Fibroblast of lung (primary cell): Measurements from ENCODE around the gene E2F1. TPM values are rescaled to one million over a fixed set of nuclear protein-coding genes. Genes with fewer than 3 reads are reported as not detected.
A peak's percentile ranks its signal among the peaks of the same experiment; 100 is the strongest.

ENCODE experiments used
- DNase-seq, 2 donors: peaks; one replicate each; pipeline versions ENCODE4 v3.0.0 to v3.0.0-alpha.2; 2010; ENCODE audit warnings: low read depth in 2 of 2
- H2AFZ ChIP-seq: 2 replicates; pipeline ENCODE4 v1.5.1; 2012; ENCODE audit warnings: low read length, control low read depth, inconsistent platforms
- H3K27ac ChIP-seq: 2 replicates; pipeline ENCODE4 v1.5.1; 2011; ENCODE audit warnings: low read length, control low read depth; ENCODE audit not compliant: insufficient read depth
- H3K27me3 ChIP-seq: 2 replicates; pipeline ENCODE4 v1.5.1; 2011; ENCODE audit warnings: mild to moderate bottlenecking, low read length; ENCODE audit not compliant: control insufficient read depth, insufficient read depth
- H3K36me3 ChIP-seq: 2 replicates; pipeline ENCODE4 v1.5.1; 2011; ENCODE audit warnings: low read length; ENCODE audit not compliant: control insufficient read depth, insufficient read depth
- H3K4me1 ChIP-seq: 2 replicates; pipeline ENCODE4 v1.5.1; 2011; ENCODE audit warnings: low read length; ENCODE audit not compliant: control insufficient read depth, insufficient read depth; ENCODE audit errors: extremely low read depth
- H3K4me2 ChIP-seq: 2 replicates; pipeline ENCODE4 v1.5.1; 2011; ENCODE audit warnings: low read length, control low read depth; ENCODE audit not compliant: insufficient read depth; ENCODE audit errors: extremely low read depth
- H3K4me3 ChIP-seq, 4 experiments: fragments of 200-600 bp in 1 of 4; sonication (generic) in 1 of 4; replicated peaks in 1 of 4; 2 replicates each; pipeline ENCODE4 v1.5.1; 2011 to 2016; ENCODE audit warnings: low read length in 4 of 4, low read depth in 3 of 4, mild to moderate bottlenecking in 3 of 4, control low read depth in 2 of 4, inconsistent platforms in 1 of 4, mixed read lengths in 1 of 4; ENCODE audit not compliant: insufficient read depth in 1 of 4; ENCODE audit errors: control extremely low read depth in 1 of 4
- H3K79me2 ChIP-seq: 2 replicates; pipeline ENCODE4 v1.5.1; 2012; ENCODE audit warnings: mild to moderate bottlenecking, low read length, inconsistent platforms; ENCODE audit not compliant: control insufficient read depth, insufficient read depth
- H3K9ac ChIP-seq: 2 replicates; pipeline ENCODE4 v1.5.1; 2011; ENCODE audit warnings: mild to moderate bottlenecking, low read length, control low read depth; ENCODE audit not compliant: insufficient read depth
- H3K9me3 ChIP-seq: 2 replicates; pipeline ENCODE4 v1.5.1; 2012; ENCODE audit warnings: low read depth, low read length; ENCODE audit not compliant: control insufficient read depth, insufficient read depth
- H4K20me1 ChIP-seq: 2 replicates; pipeline ENCODE4 v1.5.1; 2011; ENCODE audit warnings: low read length; ENCODE audit not compliant: control insufficient read depth, insufficient read depth; ENCODE audit errors: extremely low read depth
- EZH2 ChIP-seq: IDR thresholded peaks from 2 replicates; pipeline ENCODE4 v1.5.1; 2012; ENCODE audit warnings: low read length, control low read depth, mild to moderate bottlenecking; ENCODE audit errors: missing control alignments
- polyA plus RNA-seq, 2 donors: library from polyadenylated mRNA; depleted of rRNA in 1 of 2; stranded (reverse) in 1 of 2; unstranded in 1 of 2; fragments of >200 nt; gene quantifications; 2 replicates each; pipeline ENCODE4 v1.2.1, GENCODE V29; 2011 to 2012; ENCODE audit warnings: missing spikeins in 1 of 2
- total RNA-seq: library from RNA; depleted of rRNA; stranded (reverse); fragments of >200 nt; gene quantifications from 2 replicates; pipeline ENCODE4 v1.2.1, GENCODE V29; 2014
- TF ChIP-seq, protein P1 (sequence below), 2 donors: IDR thresholded peaks in 1 of 2; conservative IDR thresholded peaks in 1 of 2; 1 replicate in 1 of 2; 2 replicates in 1 of 2; pipeline ENCODE4 v1.5.1; 2011 to 2012; ENCODE audit warnings: low read length in 2 of 2, control low read depth in 1 of 2, inconsistent platforms in 1 of 2, low read depth in 1 of 2, mild to moderate bottlenecking in 1 of 2

Gene E2F1
- total and polyA plus RNA-seq, 2 donors (not counting 1 experiment from before 2014, with no cell fraction given): 2.1 to 3.5 TPM

- Histone ChIP-seq H3K9ac (peak within 1 kb of the TSS; percentile 81), H2AFZ (peak within 1 kb of the TSS; percentile 73), H3K79me2 (no peaks in the 10 kb centered on the region), H3K4me2 (peak within 1 kb of the TSS; percentile 91), H3K27ac (peak within 1 kb of the TSS; percentile 89), H3K9me3 (no peaks in the 10 kb centered on the region), H3K36me3 (peaks cover 2% of the 10 kb centered on the region), H4K20me1 (no peaks in the 10 kb centered on the region), H3K4me3 (peak within 1 kb of the TSS; percentile 62 to 92 (median 76)), H3K27me3 (no peaks in the 10 kb centered on the region), H3K4me1 (peaks cover 14% of the 10 kb centered on the region)
- DNase-seq: no peak
- TF ChIP-seq, protein P1, sequence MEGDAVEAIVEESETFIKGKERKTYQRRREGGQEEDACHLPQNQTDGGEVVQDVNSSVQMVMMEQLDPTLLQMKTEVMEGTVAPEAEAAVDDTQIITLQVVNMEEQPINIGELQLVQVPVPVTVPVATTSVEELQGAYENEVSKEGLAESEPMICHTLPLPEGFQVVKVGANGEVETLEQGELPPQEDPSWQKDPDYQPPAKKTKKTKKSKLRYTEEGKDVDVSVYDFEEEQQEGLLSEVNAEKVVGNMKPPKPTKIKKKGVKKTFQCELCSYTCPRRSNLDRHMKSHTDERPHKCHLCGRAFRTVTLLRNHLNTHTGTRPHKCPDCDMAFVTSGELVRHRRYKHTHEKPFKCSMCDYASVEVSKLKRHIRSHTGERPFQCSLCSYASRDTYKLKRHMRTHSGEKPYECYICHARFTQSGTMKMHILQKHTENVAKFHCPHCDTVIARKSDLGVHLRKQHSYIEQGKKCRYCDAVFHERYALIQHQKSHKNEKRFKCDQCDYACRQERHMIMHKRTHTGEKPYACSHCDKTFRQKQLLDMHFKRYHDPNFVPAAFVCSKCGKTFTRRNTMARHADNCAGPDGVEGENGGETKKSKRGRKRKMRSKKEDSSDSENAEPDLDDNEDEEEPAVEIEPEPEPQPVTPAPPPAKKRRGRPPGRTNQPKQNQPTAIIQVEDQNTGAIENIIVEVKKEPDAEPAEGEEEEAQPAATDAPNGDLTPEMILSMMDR (conservative IDR thresholded peaks at IDR 0.05 in 1 of 2, IDR thresholded peaks at IDR 0.05 in 1 of 2; ENCODE audit: low read depth in 1 of 2, low read length in 2 of 2): no peak
- no peak for TF ChIP-seq EZH2
These were observed 24.0 kb downstream of the E2F1 start, which contains the start of gene C20orf144 for GRCh38 chr20:33662172-33662571. Gene C20orf144, plus strand, starts transcription at chr20:33662327. Its CDS starts 19 bp downstream, at chr20:33662346.

DNA sequence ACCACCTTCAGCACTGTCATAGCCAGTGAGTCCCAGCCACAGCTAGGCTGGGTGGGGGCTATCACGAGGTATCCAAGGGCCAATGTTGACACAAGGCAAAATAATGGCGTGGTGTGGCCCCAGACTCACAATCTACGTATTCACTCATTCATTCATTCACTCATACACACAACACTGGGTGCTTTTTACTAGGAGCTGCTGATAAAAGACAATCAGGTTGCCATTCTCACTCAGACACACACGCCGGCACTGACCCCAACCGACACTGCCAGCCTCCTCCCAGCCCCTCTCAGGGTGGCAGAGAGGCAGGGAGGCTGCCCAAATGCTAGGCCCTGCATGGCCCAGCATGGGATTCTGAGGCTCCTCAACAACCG, 25.5 kb downstream of the E2F1 start:
- H4K20me1 ChIP-seq: no peaks in the 10 kb centered on the region
- H3K4me2 ChIP-seq: no peak overlapping the region
- DNase-seq: no peak
- H2AFZ ChIP-seq: no peak overlapping the region
- H3K79me2 ChIP-seq: no peaks in the 10 kb centered on the region
- no peak overlapping the region for H3K9ac ChIP-seq
- H3K4me1 ChIP-seq: peaks cover 10% of the 10 kb centered on the region
- H3K27me3 ChIP-seq: no peaks in the 10 kb centered on the region
- no peak overlapping the region for H3K4me3 ChIP-seq
- TF ChIP-seq, protein P1 (conservative IDR thresholded peaks at IDR 0.05 in 1 of 2, IDR thresholded peaks at IDR 0.05 in 1 of 2; ENCODE audit: low read depth in 1 of 2, low read length in 2 of 2): no peak
- TF ChIP-seq EZH2: no peak
- no peaks in the 10 kb centered on the region for H3K9me3 ChIP-seq
- peaks cover 4% of the 10 kb centered on the region for H3K36me3 ChIP-seq
- no peak overlapping the region for H3K27ac ChIP-seq

- Histone ChIP-seq H3K27me3 (no peaks in the 10 kb centered on the region), H3K4me3 (no peak overlapping the region), H3K4me1 (peaks cover 10% of the 10 kb centered on the region), H3K79me2 (no peaks in the 10 kb centered on the region), H3K36me3 (peaks cover 4% of the 10 kb centered on the region), H3K9me3 (no peaks in the 10 kb centered on the region), H3K4me2 (no peak overlapping the region), H3K27ac (no peak overlapping the region), H4K20me1 (no peaks in the 10 kb centered on the region), H3K9ac (no peak overlapping the region), H2AFZ (no peak overlapping the region)
- no peak for DNase-seq
- TF ChIP-seq, protein P1 (conservative IDR thresholded peaks at IDR 0.05 in 1 of 2, IDR thresholded peaks at IDR 0.05 in 1 of 2; ENCODE audit: low read depth in 1 of 2, low read length in 2 of 2): no peak
- TF ChIP-seq EZH2: no peak
These were observed 26.0 kb downstream of the E2F1 start for GRCh38 chr20:33660035-33660684.
